ENCODE results near the gene ZNRF4. TPM values are rescaled to one million over a fixed set of nuclear protein-coding genes. Genes with fewer than 3 reads are reported as not detected.
A peak's percentile ranks its signal among the peaks of the same experiment; 100 is the strongest.

Gene ZNRF4
- total and polyA plus RNA-seq, 2 of the 8 experiments (the other 6 are each of a cell fraction or from before 2014, with no cell fraction given): not detected

- Histone ChIP-seq H3K56ac (replicated peaks; ENCODE audit: insufficient read length, low read depth, low read length) (no peak overlapping the region), H3K23me2 (ENCODE audit: low read depth, low read length) (no peaks in the 10 kb centered on the region), H3K79me2 (ENCODE audit: control insufficient read depth in 1 of 2, insufficient read depth in 2 of 2, low read length in 2 of 2) (no peaks in the 10 kb centered on the region), H3K4me1 (replicated peaks in 1 of 4; ENCODE audit: control insufficient read depth in 3 of 4, insufficient read depth in 4 of 4, low read length in 3 of 4) (peaks cover 0 to 3% (median 1%) of the 10 kb centered on the region in 4 experiments; a peak in 5 of 7 replicates), H3K79me1 (ENCODE audit: low read depth, low read length) (no peaks in the 10 kb centered on the region), H2BK120ac (replicated peaks; ENCODE audit: low read depth, low read length) (no peak overlapping the region), H3K18ac (ENCODE audit: extremely low read depth, low read length) (no peak overlapping the region), H3K23ac (ENCODE audit: insufficient read length) (no peak overlapping the region), H3K4ac (replicated peaks; ENCODE audit: insufficient read length, low read depth, low read length) (no peak overlapping the region), H2AK5ac (ENCODE audit: low read depth, low read length) (no peak overlapping the region), H4K8ac (ENCODE audit: extremely low read depth, insufficient read depth, low read length) (no peak overlapping the region), H4K20me1 (replicated peaks in 1 of 2; ENCODE audit: control insufficient read depth in 1 of 2, insufficient read depth in 2 of 2, low read length in 2 of 2) (peaks cover 7 to 15% of the 10 kb centered on the region in 2 experiments), H4K91ac (replicated peaks; ENCODE audit: insufficient read length, low read length) (no peak overlapping the region), H2AFZ (ENCODE audit: low read length) (no peak overlapping the region), H3K9ac (replicated peaks in 1 of 4; ENCODE audit: extremely low read depth in 1 of 4, low read depth in 3 of 4, low read length in 3 of 4) (no peak overlapping the region), H3K4me3 (ENCODE audit: extremely low read depth in 1 of 4, insufficient read depth in 2 of 4, low read depth in 3 of 4, low read length in 4 of 4) (peak overlapping the region in 1 of 4 experiments; percentile 15; a peak in 1 of 8 replicates), H3K27me3 (replicated peaks in 1 of 4; ENCODE audit: control insufficient read depth in 3 of 4, extremely low read depth in 1 of 4, insufficient read depth in 3 of 4, low read length in 3 of 4) (peaks cover 29 to 60% (median 56%) of the 10 kb centered on the region in 4 experiments), H2BK5ac (ENCODE audit: low read depth, low read length) (no peak overlapping the region), H3K14ac (ENCODE audit: insufficient read length) (no peak overlapping the region), H3K27ac (ENCODE audit: low read depth, low read length) (no peak overlapping the region), H2BK20ac (ENCODE audit: low read length) (no peak overlapping the region), H3K9me3 (ENCODE audit: insufficient read depth in 2 of 2, low read depth in 1 of 2, low read length in 1 of 2) (peaks cover 12 to 20% of the 10 kb centered on the region in 2 experiments; a peak in 3 of 4 replicates), H3K4me2 (ENCODE audit: insufficient read depth in 1 of 2, low read depth in 2 of 2, low read length in 2 of 2) (peak overlapping the region in 1 of 2 experiments; percentile 58; a peak in 2 of 4 replicates), H3K36me3 (ENCODE audit: control insufficient read depth in 2 of 4, insufficient read depth in 4 of 4, low read length in 3 of 4) (no peaks in the 10 kb centered on the region), H2BK12ac (ENCODE audit: low read depth, low read length) (no peak overlapping the region), H2BK15ac (ENCODE audit: low read length) (no peak overlapping the region), H4K5ac (ENCODE audit: insufficient read length, low read depth, low read length) (no peak overlapping the region)
- ChIA-PET POLR2A (ENCODE audit: partially characterized antibody) (no interaction called here), CTCF (ENCODE audit: partially characterized antibody) (interaction anchor here (0.7 to 1.8 kb wide), 3 partner anchors 21 to 450 kb away, joined by 3 to 4 read pairs (median 3); no protein-coding TSS in a partner anchor)
- FAIRE-seq (no peak), DNase-seq (ENCODE audit: low read depth in 1 of 2, low spot score in 2 of 2) (peak; percentile 67 to 88)
- 15% methylated on average over 22 of the region's 22 CpGs; no CpG with 5 or more reads in 1 of the 2 experiments for WGBS, 2 experiments (ENCODE audit: extremely low coverage in 1 of 2, insufficient coverage in 1 of 2, insufficient read length in 1 of 2, insufficient replicate concordance in 2 of 2, low coverage in 1 of 2, low lambda C conversion rate in 2 of 2, missing lambda C conversion rate in 1 of 2)
- TF ChIP-seq CTBP2 (IDR thresholded peaks at IDR 0.05; ENCODE audit: borderline replicate concordance, insufficient read depth, insufficient read length, low read length): peak; percentile 80
- no peak for TF ChIP-seq ATF2 (IDR thresholded peaks at IDR 0.05; ENCODE audit: low read length)
- TF ChIP-seq SP4 (IDR thresholded peaks at IDR 0.05; ENCODE audit: low read length): no peak
- peak; percentile 45; the same call in 1 of the 2 replicates for TF ChIP-seq RXRA (IDR thresholded peaks at IDR 0.05; ENCODE audit: insufficient read depth, low read depth, low read length)
- no peak for TF ChIP-seq BCL11A (IDR thresholded peaks at IDR 0.05; ENCODE audit: low read depth in 2 of 2, low read length in 2 of 2)
- TF ChIP-seq POLR2AphosphoS5 (IDR thresholded peaks at IDR 0.05; ENCODE audit: low read depth, low read length): peak; percentile 74; the same call in 1 of the 2 replicates
- no peak for TF ChIP-seq ZNF274 (IDR thresholded peaks at IDR 0.05; ENCODE audit: borderline replicate concordance, extremely low read depth, low read length)
- TF ChIP-seq GTF2F1 (IDR thresholded peaks at IDR 0.05; ENCODE audit: borderline replicate concordance, low read depth, low read length): no peak
Measured at GRCh38 chr19:5498830-5499550, 43.8 kb downstream of the ZNRF4 start.
